ENCODE data around the gene FXYD4. TPM values are rescaled to one million over a fixed set of nuclear protein-coding genes. Genes with fewer than 3 reads are reported as not detected.

The FXYD4 gene
- total RNA-seq: not detected

DNA sequence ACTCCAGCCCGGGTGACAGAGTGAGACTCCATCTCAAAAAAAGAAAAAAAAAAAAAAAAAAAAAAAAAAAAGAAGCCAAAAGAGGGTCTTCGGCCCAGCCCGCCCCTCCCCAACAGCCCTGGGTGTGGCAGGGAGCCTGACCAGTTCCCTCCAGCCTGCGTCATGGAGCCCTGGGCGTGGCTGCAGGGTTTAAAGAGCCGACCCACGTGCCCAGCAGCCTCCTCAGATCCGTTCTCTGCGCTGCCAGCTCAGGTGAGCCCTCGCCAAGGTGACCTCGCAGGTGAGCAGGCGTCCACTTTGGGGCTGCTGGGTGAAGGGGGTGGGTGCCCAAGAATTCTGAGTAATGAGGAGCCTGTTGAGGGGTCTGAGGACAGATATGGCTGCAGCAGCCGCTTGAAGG is at the start of gene FXYD4:
FXYD4 (plus strand) TSS at position 219 of the 400 bp plus-strand sequence. CDS start 2,111 bp downstream, outside the sequence.
- Mint-ChIP-seq H3K27me3 (no peaks in the 10 kb centered on the region), H3K27ac (no peak within 1 kb of the TSS), H3K4me1 (ENCODE audit: low read depth) (peaks cover 13% of the 10 kb centered on the region), H3K36me3 (ENCODE audit: low read depth) (no peaks in the 10 kb centered on the region), H3K9me3 (no peaks in the 10 kb centered on the region), H3K4me3 (no peak within 1 kb of the TSS)
- ATAC-seq (no peak), DNase-seq (no peak)
- CTCF ChIA-PET: no interaction called here
- intact Hi-C loops (cut with micrococcal nuclease): no loop called here
- TF ChIP-seq, protein P1, sequence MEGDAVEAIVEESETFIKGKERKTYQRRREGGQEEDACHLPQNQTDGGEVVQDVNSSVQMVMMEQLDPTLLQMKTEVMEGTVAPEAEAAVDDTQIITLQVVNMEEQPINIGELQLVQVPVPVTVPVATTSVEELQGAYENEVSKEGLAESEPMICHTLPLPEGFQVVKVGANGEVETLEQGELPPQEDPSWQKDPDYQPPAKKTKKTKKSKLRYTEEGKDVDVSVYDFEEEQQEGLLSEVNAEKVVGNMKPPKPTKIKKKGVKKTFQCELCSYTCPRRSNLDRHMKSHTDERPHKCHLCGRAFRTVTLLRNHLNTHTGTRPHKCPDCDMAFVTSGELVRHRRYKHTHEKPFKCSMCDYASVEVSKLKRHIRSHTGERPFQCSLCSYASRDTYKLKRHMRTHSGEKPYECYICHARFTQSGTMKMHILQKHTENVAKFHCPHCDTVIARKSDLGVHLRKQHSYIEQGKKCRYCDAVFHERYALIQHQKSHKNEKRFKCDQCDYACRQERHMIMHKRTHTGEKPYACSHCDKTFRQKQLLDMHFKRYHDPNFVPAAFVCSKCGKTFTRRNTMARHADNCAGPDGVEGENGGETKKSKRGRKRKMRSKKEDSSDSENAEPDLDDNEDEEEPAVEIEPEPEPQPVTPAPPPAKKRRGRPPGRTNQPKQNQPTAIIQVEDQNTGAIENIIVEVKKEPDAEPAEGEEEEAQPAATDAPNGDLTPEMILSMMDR (IDR thresholded peaks at IDR 0.05): no peak
- POLR2A ChIA-PET: no interaction called here

GRCh38 chr10:43322331-43322730 is 49.1 kb upstream of the FXYD4 start:
- peaks cover 10% of the 10 kb centered on the region for H3K4me1 Mint-ChIP-seq (ENCODE audit: low read depth)
- POLR2A ChIA-PET: no interaction called here
- TF ChIP-seq, protein P1 (IDR thresholded peaks at IDR 0.05): no peak
- intact Hi-C loops (cut with micrococcal nuclease): no loop called here
- H3K9me3 Mint-ChIP-seq: no peaks in the 10 kb centered on the region
- CTCF ChIA-PET: no interaction called here
- DNase-seq: no peak
- no peak overlapping the region for H3K27ac Mint-ChIP-seq
- ATAC-seq: no peak
- H3K4me3 Mint-ChIP-seq: no peak overlapping the region
- no peaks in the 10 kb centered on the region for H3K36me3 Mint-ChIP-seq (ENCODE audit: low read depth)
- peaks cover 14% of the 10 kb centered on the region for H3K27me3 Mint-ChIP-seq

GRCh38 chr10:43322769-43323168 is 48.7 kb upstream of the FXYD4 start:
- H3K27ac Mint-ChIP-seq: no peak overlapping the region
- no peaks in the 10 kb centered on the region for H3K36me3 Mint-ChIP-seq (ENCODE audit: low read depth)
- H3K4me1 Mint-ChIP-seq (ENCODE audit: low read depth): peaks cover 10% of the 10 kb centered on the region
- ChIA-PET POLR2A (interaction anchor here (0.7 kb wide), 1 partner anchor 53 kb away, joined by 4 read pairs; no protein-coding TSS in a partner anchor), CTCF (interaction anchor here (2.2 kb wide), 1 partner anchor 29 kb away, joined by 5 read pairs; no protein-coding TSS in a partner anchor)
- DNase-seq (peak; percentile 93), ATAC-seq (peak; percentile 100)
- intact Hi-C loops (cut with micrococcal nuclease): no loop called here
- TF ChIP-seq, protein P1 (IDR thresholded peaks at IDR 0.05): no peak
- H3K27me3 Mint-ChIP-seq: peaks cover 14% of the 10 kb centered on the region
- H3K4me3 Mint-ChIP-seq: no peak overlapping the region
- no peaks in the 10 kb centered on the region for H3K9me3 Mint-ChIP-seq

DNA sequence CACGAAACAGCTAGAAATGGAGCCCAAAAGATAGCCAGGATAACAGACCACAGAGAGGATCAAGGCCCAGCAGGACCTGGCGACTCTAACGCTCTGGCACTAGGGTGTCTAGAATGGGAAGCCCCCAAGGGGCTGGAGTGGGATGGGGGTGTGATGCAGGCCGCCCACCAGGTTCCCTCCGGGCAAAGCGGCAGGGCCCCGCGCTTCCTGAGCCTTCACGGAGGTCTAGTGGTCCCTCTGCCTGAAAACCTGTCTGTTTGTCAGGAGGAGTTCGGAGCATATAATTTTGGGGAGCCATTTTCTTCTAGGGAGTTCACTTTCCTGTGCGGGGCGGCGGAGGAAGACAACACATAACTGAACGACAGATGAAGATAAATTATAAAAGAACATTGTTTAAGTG is 48.2 kb upstream of the FXYD4 start:
- intact Hi-C loops (cut with micrococcal nuclease): no loop called here
- H3K4me3 Mint-ChIP-seq: no peak overlapping the region
- ATAC-seq (no peak), DNase-seq (no peak)
- H3K27me3 Mint-ChIP-seq: peaks cover 14% of the 10 kb centered on the region
- H3K36me3 Mint-ChIP-seq (ENCODE audit: low read depth): no peaks in the 10 kb centered on the region
- H3K9me3 Mint-ChIP-seq: no peaks in the 10 kb centered on the region
- no peak overlapping the region for H3K27ac Mint-ChIP-seq
- ChIA-PET CTCF (interaction anchor here (2.2 kb wide), 1 partner anchor 30 kb away, joined by 5 read pairs; no protein-coding TSS in a partner anchor), POLR2A (interaction anchor here (0.6 to 0.7 kb wide), 3 partner anchors 10 to 54 kb away, joined by 3 to 4 read pairs (median 3); no protein-coding TSS in a partner anchor)
- TF ChIP-seq, protein P1 (IDR thresholded peaks at IDR 0.05): no peak
- H3K4me1 Mint-ChIP-seq (ENCODE audit: low read depth): peaks cover 10% of the 10 kb centered on the region

- no peaks in the 10 kb centered on the region for H3K36me3 Mint-ChIP-seq (ENCODE audit: low read depth)
- H3K27ac Mint-ChIP-seq: no peak overlapping the region
- peaks cover 10% of the 10 kb centered on the region for H3K4me1 Mint-ChIP-seq (ENCODE audit: low read depth)
- H3K9me3 Mint-ChIP-seq: no peaks in the 10 kb centered on the region
- H3K27me3 Mint-ChIP-seq: peaks cover 14% of the 10 kb centered on the region
- H3K4me3 Mint-ChIP-seq: no peak overlapping the region
- POLR2A ChIA-PET: no interaction called here
- ATAC-seq (no peak), DNase-seq (no peak)
- intact Hi-C loops (cut with micrococcal nuclease): no loop called here
- TF ChIP-seq, protein P1 (IDR thresholded peaks at IDR 0.05): no peak
- CTCF ChIA-PET: interaction anchor here (1.6 to 2.2 kb wide), 2 partner anchors 24 to 32 kb away, joined by 5 to 7 read pairs; no protein-coding TSS in a partner anchor
Measured at GRCh38 chr10:43324876-43325275, 46.6 kb upstream of the FXYD4 start.
